Karpas-422 (cell line): Measurements from ENCODE around the gene SYCE1. TPM values are rescaled to one million over a fixed set of nuclear protein-coding genes. Genes with fewer than 3 reads are reported as not detected.
A peak's percentile ranks its signal among the peaks of the same experiment; 100 is the strongest.
"Not testable (repeated sequence)": the region's sequence is repeated elsewhere in the genome, so short reads cannot be mapped to it uniquely, and the experiment has no call there.

ENCODE experiments used
- DNase-seq: peaks from one replicate; pipeline ENCODE4 v3.0.0-alpha.2; 2015
- H2AFZ ChIP-seq: fragments of 200-600 bp; sonication (generic); 2 replicates; pipeline ENCODE4 v1.6.1; 2014; ENCODE audit warnings: antibody characterized with exemption, low read length, mixed read lengths
- H3K27ac ChIP-seq: fragments of 200-600 bp; sonication (generic); 2 replicates; pipeline ENCODE4 v1.5.1; 2014; ENCODE audit warnings: mild to moderate bottlenecking, low read length, moderate library complexity
- H3K27me3 ChIP-seq: fragments of 200-600 bp; sonication (generic); 2 replicates; pipeline ENCODE4 v1.6.1; 2014; ENCODE audit warnings: low read length, mixed read lengths
- H3K36me3 ChIP-seq: fragments of 200-600 bp; sonication (generic); 2 replicates; pipeline ENCODE4 v1.6.1; 2014; ENCODE audit warnings: low read length, mixed read lengths; ENCODE audit not compliant: insufficient read depth
- H3K4me1 ChIP-seq: fragments of 200-600 bp; sonication (generic); 2 replicates; pipeline ENCODE4 v1.6.1; 2014; ENCODE audit warnings: mild to moderate bottlenecking, low read length, mixed read lengths
- H3K4me2 ChIP-seq: fragments of 200-600 bp; sonication (generic); 2 replicates; pipeline ENCODE4 v1.6.1; 2014; ENCODE audit warnings: low read length, low read depth, mild to moderate bottlenecking; ENCODE audit not compliant: poor library complexity, severe bottlenecking
- H3K4me3 ChIP-seq: fragments of 200-600 bp; sonication (generic); 2 replicates; pipeline ENCODE4 v1.5.1; 2014; ENCODE audit warnings: mild to moderate bottlenecking, antibody characterized with exemption, low read length, mixed read lengths
- H3K79me2 ChIP-seq: fragments of 200-600 bp; sonication (generic); 2 replicates; pipeline ENCODE4 v1.6.1; 2014; ENCODE audit warnings: mild to moderate bottlenecking, low read length, mixed read lengths
- H3K9ac ChIP-seq: fragments of 200-600 bp; sonication (generic); 2 replicates; pipeline ENCODE4 v1.6.0; 2014; ENCODE audit warnings: low read length
- H3K9me2 ChIP-seq: fragments of 200-600 bp; sonication (generic), shearing (Covaris generic); replicated peaks from 2 replicates; pipeline ENCODE4 v1.6.0; 2014; ENCODE audit warnings: mild to moderate bottlenecking, low read length, moderate library complexity; ENCODE audit not compliant: insufficient read depth
- H3K9me3 ChIP-seq: fragments of 300-700, 200-600 bp; sonication (generic); 2 replicates; pipeline ENCODE4 v1.6.1; 2014; ENCODE audit warnings: low read length, mixed read lengths
- H4K20me1 ChIP-seq: fragments of 200-600 bp; sonication (generic); 2 replicates; pipeline ENCODE4 v1.6.1; 2014; ENCODE audit warnings: mild to moderate bottlenecking, antibody characterized with exemption, low read length, low read depth; ENCODE audit not compliant: insufficient read depth
- total RNA-seq: library from RNA; depleted of rRNA; stranded (reverse); fragments of >200 nt; shearing (Covaris generic); gene quantifications from 2 replicates; pipeline ENCODE4 v1.2.3, GENCODE V29; 2014; ENCODE audit warnings: low replicate concordance

The SYCE1 gene
- total RNA-seq, 1 experiment from 2014 or later, result not detected

DNA sequence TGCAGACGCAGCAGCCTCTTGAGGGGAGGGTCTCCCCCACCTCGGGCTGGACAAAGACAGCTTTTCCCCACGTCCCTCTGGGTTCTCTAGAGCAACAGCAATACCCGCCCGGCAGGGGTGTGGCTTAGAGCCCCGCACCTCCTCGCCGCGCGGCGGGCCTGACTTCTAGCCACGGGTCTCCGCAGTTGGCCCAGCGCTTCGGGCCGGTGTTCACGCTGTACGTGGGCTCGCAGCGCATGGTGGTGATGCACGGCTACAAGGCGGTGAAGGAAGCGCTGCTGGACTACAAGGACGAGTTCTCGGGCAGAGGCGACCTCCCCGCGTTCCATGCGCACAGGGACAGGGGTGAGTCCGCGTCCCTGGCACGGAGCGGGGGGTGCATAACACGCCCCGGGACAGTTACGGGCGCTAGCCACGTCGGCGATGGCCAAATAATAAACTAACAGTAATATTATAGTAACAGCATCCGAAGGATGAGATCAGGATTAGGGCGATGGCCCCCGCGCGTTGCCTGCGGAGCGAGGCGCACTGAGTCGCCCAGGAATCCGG is 37.0 kb downstream of the SYCE1 start:
- Histone ChIP-seq H3K79me2 (no peaks in the 10 kb centered on the region), H3K4me2 (no peak overlapping the region), H3K4me1 (no peaks in the 10 kb centered on the region), H3K9me2 (no peaks in the 10 kb centered on the region), H3K27ac (no peak overlapping the region), H3K9me3 (no peaks in the 10 kb centered on the region), H3K4me3 (no peak overlapping the region), H3K27me3 (no peaks in the 10 kb centered on the region), H4K20me1 (no peaks in the 10 kb centered on the region), H3K9ac (no peak overlapping the region), H3K36me3 (no peaks in the 10 kb centered on the region), H2AFZ (no peak overlapping the region)
- no peak for DNase-seq

DNA sequence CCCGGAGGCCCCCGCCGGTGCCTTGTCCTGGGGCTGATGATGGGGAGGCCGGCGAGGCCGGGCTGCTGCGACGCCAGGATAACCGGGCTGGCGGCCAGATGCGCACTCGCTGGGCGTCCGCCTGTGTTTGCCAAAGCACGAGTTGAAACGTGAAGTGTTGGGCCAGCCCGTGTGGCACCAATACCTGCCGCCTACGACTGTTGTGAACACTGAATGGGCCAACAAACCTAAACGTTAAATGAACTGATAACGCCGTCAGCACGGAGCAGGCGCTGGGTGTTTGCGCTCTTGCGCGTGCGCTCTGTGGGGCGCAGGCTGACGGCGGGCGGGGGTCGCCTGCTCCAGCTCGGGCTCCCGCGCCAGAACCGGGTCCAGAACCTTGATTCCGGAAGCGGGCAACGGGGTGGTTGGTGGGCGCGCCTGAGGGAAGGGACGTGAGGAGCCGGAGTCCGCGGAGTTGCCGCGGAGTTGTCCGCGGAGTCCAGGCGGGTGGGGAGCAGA is 37.6 kb downstream of the SYCE1 start:
- H3K79me2 ChIP-seq, result no peaks in the 10 kb centered on the region
- no peaks in the 10 kb centered on the region for H3K36me3 ChIP-seq
- H3K9ac ChIP-seq, result no peak overlapping the region
- H3K4me1 ChIP-seq, result no peaks in the 10 kb centered on the region
- no peak overlapping the region for H2AFZ ChIP-seq
- H3K9me2 ChIP-seq, result no peaks in the 10 kb centered on the region
- H3K4me2 ChIP-seq, result no peak overlapping the region
- no peaks in the 10 kb centered on the region for H4K20me1 ChIP-seq
- no peak for DNase-seq
- H3K27me3 ChIP-seq, result no peaks in the 10 kb centered on the region
- no peaks in the 10 kb centered on the region for H3K9me3 ChIP-seq
- H3K27ac ChIP-seq, result no peak overlapping the region
- H3K4me3 ChIP-seq, result no peak overlapping the region

DNA sequence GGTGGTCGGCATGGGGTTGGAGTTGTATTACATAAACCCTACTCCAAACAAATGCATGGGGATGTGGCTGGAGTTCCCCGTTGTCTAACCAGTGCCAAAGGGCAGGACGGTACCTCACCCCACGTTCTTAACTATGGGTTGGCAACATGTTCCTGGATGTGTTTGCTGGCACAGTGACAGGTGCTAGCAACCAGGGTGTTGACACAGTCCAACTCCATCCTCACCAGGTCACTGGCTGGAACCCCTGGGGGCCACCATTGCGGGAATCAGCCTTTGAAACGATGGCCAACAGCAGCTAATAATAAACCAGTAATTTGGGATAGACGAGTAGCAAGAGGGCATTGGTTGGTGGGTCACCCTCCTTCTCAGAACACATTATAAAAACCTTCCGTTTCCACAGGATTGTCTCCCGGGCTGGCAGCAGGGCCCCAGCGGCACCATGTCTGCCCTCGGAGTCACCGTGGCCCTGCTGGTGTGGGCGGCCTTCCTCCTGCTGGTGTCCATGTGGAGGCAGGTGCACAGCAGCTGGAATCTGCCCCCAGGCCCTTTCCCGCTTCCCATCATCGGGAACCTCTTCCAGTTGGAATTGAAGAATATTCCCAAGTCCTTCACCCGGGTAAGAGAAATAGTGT is 38.3 kb downstream of the SYCE1 start, which contains the start of gene CYP2E1:
TSS of gene CYP2E1 (plus strand) at position 407 of the 632 bp plus-strand sequence. CDS start at position 440, 33 bp downstream.
- no peak within 1 kb of the TSS for H3K27ac ChIP-seq
- no peaks in the 10 kb centered on the region for H3K9me3 ChIP-seq
- no peak for DNase-seq
- H3K9me2 ChIP-seq, result no peaks in the 10 kb centered on the region
- no peak within 1 kb of the TSS for H3K4me2 ChIP-seq
- no peaks in the 10 kb centered on the region for H4K20me1 ChIP-seq
- H3K79me2 ChIP-seq, result no peaks in the 10 kb centered on the region
- H3K4me1 ChIP-seq, result no peaks in the 10 kb centered on the region
- no peaks in the 10 kb centered on the region for H3K36me3 ChIP-seq
- H2AFZ ChIP-seq, result no peak within 1 kb of the TSS
- no peak within 1 kb of the TSS for H3K9ac ChIP-seq
- H3K27me3 ChIP-seq, result no peaks in the 10 kb centered on the region
- H3K4me3 ChIP-seq, result no peak within 1 kb of the TSS

DNA sequence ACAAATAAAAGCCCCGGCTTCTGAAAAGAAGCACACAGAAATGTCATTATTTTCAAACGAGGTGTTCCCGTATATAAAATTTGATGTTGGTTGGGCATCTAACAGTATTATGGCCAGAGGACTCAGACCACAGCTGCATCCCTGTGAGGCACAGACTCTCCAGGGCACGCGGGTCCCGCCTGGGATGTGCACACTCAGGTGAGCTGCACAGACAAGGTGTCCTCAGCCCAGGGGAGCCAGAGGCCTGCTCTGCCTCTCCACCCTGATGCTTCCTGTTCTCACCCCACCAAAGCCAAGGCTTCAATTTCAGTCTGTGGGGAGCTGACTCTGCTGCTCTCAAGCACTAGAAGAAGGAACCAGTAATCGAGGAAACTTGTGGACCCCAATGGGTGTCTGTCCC is 39.9 kb downstream of the SYCE1 start:
- H3K9ac ChIP-seq, result no peak overlapping the region
- H3K27me3 ChIP-seq, result no peaks in the 10 kb centered on the region
- no peaks in the 10 kb centered on the region for H3K36me3 ChIP-seq
- H2AFZ ChIP-seq, result no peak overlapping the region
- peaks cover 5% of the 10 kb centered on the region for H3K4me1 ChIP-seq
- H3K4me3 ChIP-seq, result no peak overlapping the region
- no peaks in the 10 kb centered on the region for H3K9me2 ChIP-seq
- H3K79me2 ChIP-seq, result no peaks in the 10 kb centered on the region
- DNase-seq, result no peak
- H4K20me1 ChIP-seq, result no peaks in the 10 kb centered on the region
- H3K4me2 ChIP-seq, result no peak overlapping the region
- H3K9me3 ChIP-seq, result no peaks in the 10 kb centered on the region
- no peak overlapping the region for H3K27ac ChIP-seq

DNA sequence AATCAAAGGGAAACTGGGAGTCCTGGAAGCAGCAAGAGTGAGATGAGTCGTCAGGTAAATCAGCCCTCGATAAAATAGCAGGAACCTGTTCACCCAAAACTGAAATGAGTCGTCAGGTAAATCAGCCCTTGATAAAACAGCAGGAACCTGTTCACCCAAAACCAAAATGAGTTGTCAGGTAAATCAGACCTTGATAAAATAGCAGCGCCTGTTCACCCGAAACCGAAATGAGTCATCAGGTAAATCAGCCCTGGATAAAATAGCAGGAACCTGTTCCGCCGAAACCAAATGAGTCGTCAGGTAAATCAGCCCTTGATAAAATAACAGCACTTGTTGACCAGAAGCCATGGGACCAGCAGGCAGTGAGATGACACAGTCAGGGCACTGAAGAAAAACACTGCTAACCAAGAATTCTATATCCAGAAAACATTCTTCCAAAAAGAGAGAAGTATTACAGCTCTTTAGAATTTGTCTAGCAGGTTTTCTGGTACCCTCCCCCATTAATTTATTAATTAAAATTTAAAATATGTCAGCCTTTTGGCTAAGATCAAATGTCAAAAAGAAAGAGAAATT is 41.7 kb downstream of the SYCE1 start:
- no peak overlapping the region for H2AFZ ChIP-seq
- no peaks in the 10 kb centered on the region for H3K9me2 ChIP-seq
- H3K4me1 ChIP-seq, result peaks cover 12% of the 10 kb centered on the region
- no peaks in the 10 kb centered on the region for H3K79me2 ChIP-seq
- H4K20me1 ChIP-seq, result no peaks in the 10 kb centered on the region
- no peak overlapping the region for H3K4me2 ChIP-seq
- no peak overlapping the region for H3K27ac ChIP-seq
- no peak for DNase-seq
- no peak overlapping the region for H3K4me3 ChIP-seq
- H3K36me3 ChIP-seq, result no peaks in the 10 kb centered on the region
- no peaks in the 10 kb centered on the region for H3K27me3 ChIP-seq
- no peak overlapping the region for H3K9ac ChIP-seq
- no peaks in the 10 kb centered on the region for H3K9me3 ChIP-seq

DNA sequence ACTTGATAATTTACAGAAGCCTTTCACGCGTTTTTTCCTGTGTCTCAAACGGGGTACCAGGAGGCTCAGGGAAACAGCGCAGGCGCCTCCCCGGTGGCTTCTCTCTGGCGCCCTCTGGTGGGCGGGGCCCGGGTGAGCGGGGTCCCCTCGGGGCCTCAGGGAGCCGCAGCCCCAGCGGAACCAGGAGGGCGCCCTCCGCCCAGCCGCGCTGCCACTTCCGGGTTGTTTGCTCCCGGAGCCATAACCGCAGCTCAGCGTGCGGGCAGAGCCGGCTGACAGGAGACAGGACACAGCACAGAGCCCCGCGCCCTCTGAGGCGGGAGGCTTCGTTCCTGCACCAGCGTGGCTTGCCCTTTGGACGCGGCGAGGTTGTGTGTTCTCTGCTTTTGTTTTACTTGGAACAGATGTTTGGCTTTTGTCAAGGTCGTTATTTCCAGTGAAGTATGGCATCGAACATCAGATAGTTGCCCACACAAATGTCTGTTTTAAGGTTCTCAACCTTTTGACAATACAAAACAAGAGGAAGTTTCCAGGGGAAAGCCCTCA is 45.1 kb downstream of the SYCE1 start:
- Histone ChIP-seq H3K27me3 (no peaks in the 10 kb centered on the region), H3K79me2 (no peaks in the 10 kb centered on the region), H3K36me3 (no peaks in the 10 kb centered on the region), H3K9me3 (no peaks in the 10 kb centered on the region), H3K9ac (peak overlapping the region; percentile 66), H4K20me1 (no peaks in the 10 kb centered on the region), H3K4me2 (peak overlapping the region; percentile 73), H3K4me1 (peaks cover 12% of the 10 kb centered on the region), H3K9me2 (no peaks in the 10 kb centered on the region), H3K4me3 (peak overlapping the region; percentile 65), H3K27ac (no peak overlapping the region), H2AFZ (peak overlapping the region; percentile 84)
- peak; percentile 97 for DNase-seq

DNA sequence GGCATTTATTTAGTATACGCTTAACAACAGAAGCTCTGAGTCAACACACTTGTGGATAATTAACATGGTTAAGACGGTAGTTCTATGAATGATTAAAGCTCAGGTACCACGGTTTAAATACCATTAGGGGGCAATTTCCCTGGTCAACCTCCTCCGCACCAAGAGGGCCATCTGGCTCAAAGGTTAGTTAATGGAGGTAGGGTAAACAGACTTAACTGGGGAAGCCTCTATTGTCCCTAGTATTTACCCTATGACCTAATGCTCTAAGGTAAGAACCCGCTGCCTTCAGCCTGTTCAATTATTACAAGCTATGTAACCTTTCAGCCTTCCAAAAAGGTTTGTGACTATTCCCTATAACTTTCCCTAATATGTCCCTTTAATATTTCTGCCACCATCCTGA is 46.9 kb downstream of the SYCE1 start:
- H3K9me3 ChIP-seq, H3K27ac ChIP-seq, H4K20me1 ChIP-seq, H3K36me3 ChIP-seq, H3K9ac ChIP-seq, H3K4me3 ChIP-seq, H3K79me2 ChIP-seq, H2AFZ ChIP-seq, H3K27me3 ChIP-seq, H3K9me2 ChIP-seq, H3K4me2 ChIP-seq, DNase-seq: not testable (repeated sequence)
- peaks cover 12% of the 10 kb centered on the region for H3K4me1 ChIP-seq

DNA sequence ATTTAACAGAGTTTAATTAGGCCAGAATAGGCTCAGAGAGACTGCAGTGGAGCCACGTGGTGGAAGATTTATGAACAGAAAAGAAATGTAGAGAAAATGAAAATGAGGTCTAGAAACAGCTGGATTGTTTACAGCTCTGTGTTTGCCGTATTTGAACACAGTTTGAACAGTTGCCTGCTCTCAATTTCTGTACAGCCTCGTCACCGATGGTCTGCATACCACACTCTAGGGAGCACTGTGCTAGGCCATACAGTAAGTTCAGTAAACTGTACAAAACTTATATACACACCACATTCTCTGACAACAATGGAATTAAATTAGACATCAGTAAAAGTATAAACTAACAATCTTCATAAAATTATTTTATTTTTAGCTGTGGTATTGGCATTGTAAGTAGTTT is 49.3 kb downstream of the SYCE1 start:
- H3K4me3 ChIP-seq, result no peak overlapping the region
- H3K9me3 ChIP-seq, result no peaks in the 10 kb centered on the region
- H3K9ac ChIP-seq, result no peak overlapping the region
- H4K20me1 ChIP-seq, result no peaks in the 10 kb centered on the region
- H3K27me3 ChIP-seq, result no peaks in the 10 kb centered on the region
- H3K27ac ChIP-seq, result no peak overlapping the region
- no peak overlapping the region for H3K4me2 ChIP-seq
- peaks cover 12% of the 10 kb centered on the region for H3K4me1 ChIP-seq
- H3K36me3 ChIP-seq, result no peaks in the 10 kb centered on the region
- no peaks in the 10 kb centered on the region for H3K9me2 ChIP-seq
- no peak overlapping the region for H2AFZ ChIP-seq
- H3K79me2 ChIP-seq, result no peaks in the 10 kb centered on the region
- no peak for DNase-seq
